ENCODE results near the gene C4orf51. TPM values are rescaled to one million over a fixed set of nuclear protein-coding genes. Genes with fewer than 3 reads are reported as not detected.

Gene C4orf51
- total and polyA plus RNA-seq, 2 of the 13 experiments (the other 11 are each of a cell fraction or from before 2014, with no cell fraction given), result not detected

DNA sequence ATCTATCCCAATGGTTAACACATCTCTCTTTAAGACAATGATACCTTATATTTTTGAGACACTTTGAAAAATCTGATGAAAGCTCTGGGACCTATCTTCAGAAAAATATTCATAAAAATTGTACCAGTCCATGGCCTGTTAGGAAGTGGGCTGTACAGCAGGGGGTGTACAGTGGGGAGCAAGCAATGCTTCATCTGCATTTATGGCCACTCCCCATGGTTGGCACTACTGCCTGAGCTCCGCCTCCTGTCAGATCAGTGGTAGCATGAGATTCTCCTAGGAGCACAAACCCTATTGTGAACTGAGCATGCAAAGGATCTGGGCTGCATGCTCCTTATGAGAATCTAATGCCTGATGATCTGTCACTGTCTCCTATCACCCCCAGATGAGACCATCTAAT is 42.6 kb downstream of the C4orf51 start:
- TF ChIP-seq ZNF747 (CRISPR knock-in tag; IDR thresholded peaks at IDR 0.05; ENCODE audit: borderline replicate concordance), result no peak
- TF ChIP-seq FLYWCH1 (CRISPR knock-in tag; IDR thresholded peaks at IDR 0.05), result no peak
- no peak for TF ChIP-seq ZNF224 (CRISPR knock-in tag; IDR thresholded peaks at IDR 0.05)
- no peak for TF ChIP-seq U2AF1 (optimal IDR thresholded peaks at IDR 0.05; ENCODE audit: low read depth, low read length)
- no peak for TF ChIP-seq ARHGAP35 (CRISPR knock-in tag; IDR thresholded peaks at IDR 0.05; ENCODE audit: borderline replicate concordance)
- no peak for TF ChIP-seq KLF15 (CRISPR knock-in tag; IDR thresholded peaks at IDR 0.05; ENCODE audit: borderline replicate concordance)
- TF ChIP-seq, protein P1, sequence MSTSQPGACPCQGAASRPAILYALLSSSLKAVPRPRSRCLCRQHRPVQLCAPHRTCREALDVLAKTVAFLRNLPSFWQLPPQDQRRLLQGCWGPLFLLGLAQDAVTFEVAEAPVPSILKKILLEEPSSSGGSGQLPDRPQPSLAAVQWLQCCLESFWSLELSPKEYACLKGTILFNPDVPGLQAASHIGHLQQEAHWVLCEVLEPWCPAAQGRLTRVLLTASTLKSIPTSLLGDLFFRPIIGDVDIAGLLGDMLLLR (CRISPR knock-in tag; IDR thresholded peaks at IDR 0.05), result no peak
- TF ChIP-seq, protein P2, sequence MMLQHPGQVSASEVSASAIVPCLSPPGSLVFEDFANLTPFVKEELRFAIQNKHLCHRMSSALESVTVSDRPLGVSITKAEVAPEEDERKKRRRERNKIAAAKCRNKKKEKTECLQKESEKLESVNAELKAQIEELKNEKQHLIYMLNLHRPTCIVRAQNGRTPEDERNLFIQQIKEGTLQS (CRISPR knock-in tag; IDR thresholded peaks at IDR 0.05), result no peak
- TF ChIP-seq GABPA (IDR thresholded peaks at IDR 0.05; ENCODE audit: low read depth, low read length), result no peak
- no peak for TF ChIP-seq GABPA (CRISPR knock-in tag; IDR thresholded peaks at IDR 0.05; ENCODE audit: low read depth)
- Histone ChIP-seq H2AFZ (ENCODE audit: low read length) (no peak overlapping the region), H3K9ac (ENCODE audit: insufficient read depth, low read depth, low read length) (no peak overlapping the region), H3K27ac (ENCODE audit: extremely low read length, insufficient read depth, low read length) (no peak overlapping the region), H3K79me2 (ENCODE audit: insufficient read depth, low read length) (no peaks in the 10 kb centered on the region), H3K4me1 (ENCODE audit: insufficient read depth, low read length) (no peaks in the 10 kb centered on the region), H3K9me3 (ENCODE audit: low read length) (no peaks in the 10 kb centered on the region), H4K20me1 (ENCODE audit: insufficient read depth, low read length) (no peaks in the 10 kb centered on the region), H3K36me3 (replicated peaks in 1 of 2; ENCODE audit: control insufficient read depth in 1 of 2, insufficient read depth in 2 of 2, low read length in 2 of 2) (no peaks in the 10 kb centered on the region), H3K4me3 (replicated peaks in 1 of 3; ENCODE audit: insufficient read depth in 1 of 3, low read depth in 2 of 3, low read length in 3 of 3) (no peak overlapping the region), H3K27me3 (ENCODE audit: control insufficient read depth in 1 of 2, insufficient read depth in 2 of 2, low read length in 2 of 2) (no peaks in the 10 kb centered on the region; a peak in 1 of 5 replicates), H3K4me2 (ENCODE audit: low read depth, low read length) (no peak overlapping the region)
- WGBS (ENCODE audit: low lambda C conversion rate), result 17% methylated on average over 1 of the region's 1 CpG
- intact Hi-C loops (cut with micrococcal nuclease; ENCODE audit: unreplicated experiment) (no loop called here), in situ Hi-C loops (cut with HindIII; ENCODE audit: extremely low pct_ligation_motif_present, low pct_unique_long_range_greater_than_20kb) (no loop called here)
- FAIRE-seq (no peak), DNase-seq (ENCODE audit: low spot score) (no peak), ATAC-seq (peak; percentile 44; the same call in 1 of the 3 replicates)
- CTCF ChIA-PET (ENCODE audit: low intra/inter-chr PET ratio, low total read pairs), result no interaction called here
- BruUV-seq (replicated peaks), result no TSS peak
- POLR2A ChIA-PET, result no interaction called here

Data from HepG2 (cell line).